HuH-7.5 (cell line): ENCODE data around the gene EPS15.
"Not testable (repeated sequence)": the region's sequence is repeated elsewhere in the genome, so short reads cannot be mapped to it uniquely, and the experiment has no call there.

Experiments
- DNase-seq: peaks from one replicate; pipeline ENCODE4 v3.0.0; 2011; ENCODE audit warnings: low spot score

EPS15 gene

GRCh38 chr1:51423073-51423821, 95.8 kb downstream of the EPS15 start:
- no peak for DNase-seq

DNA sequence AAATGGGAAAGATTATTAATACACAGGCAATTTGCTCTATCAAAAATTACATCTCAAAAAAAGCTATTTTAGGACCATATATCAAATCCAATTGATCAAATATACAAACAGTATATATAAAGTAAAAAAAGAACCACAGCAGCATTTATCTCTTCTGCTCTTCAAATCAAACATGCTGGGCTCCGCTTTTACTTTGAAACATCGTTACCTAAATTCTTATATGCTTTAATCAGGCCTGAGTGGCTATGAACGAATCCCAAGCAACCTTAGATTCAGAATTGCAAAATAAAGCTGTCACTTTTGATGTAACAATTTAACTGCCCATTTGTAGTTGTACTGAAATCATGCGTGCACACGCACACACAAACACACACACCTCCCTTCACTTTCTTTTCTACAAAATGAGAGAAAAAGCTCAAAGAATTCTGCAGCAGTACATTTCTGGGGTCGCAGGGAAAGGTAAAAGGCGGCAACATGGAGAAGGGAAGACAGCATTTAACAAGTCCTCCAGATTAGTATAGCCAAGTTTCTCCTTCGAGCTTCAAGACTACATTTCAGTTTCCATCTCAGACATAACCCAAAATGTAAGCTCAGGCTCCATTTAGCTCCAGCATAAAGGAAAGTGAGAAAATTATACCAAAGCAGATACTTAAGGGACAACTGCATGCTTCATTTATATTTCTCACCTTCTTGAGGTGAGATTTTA, 96.5 kb downstream of the EPS15 start:
- no peak for DNase-seq

DNA sequence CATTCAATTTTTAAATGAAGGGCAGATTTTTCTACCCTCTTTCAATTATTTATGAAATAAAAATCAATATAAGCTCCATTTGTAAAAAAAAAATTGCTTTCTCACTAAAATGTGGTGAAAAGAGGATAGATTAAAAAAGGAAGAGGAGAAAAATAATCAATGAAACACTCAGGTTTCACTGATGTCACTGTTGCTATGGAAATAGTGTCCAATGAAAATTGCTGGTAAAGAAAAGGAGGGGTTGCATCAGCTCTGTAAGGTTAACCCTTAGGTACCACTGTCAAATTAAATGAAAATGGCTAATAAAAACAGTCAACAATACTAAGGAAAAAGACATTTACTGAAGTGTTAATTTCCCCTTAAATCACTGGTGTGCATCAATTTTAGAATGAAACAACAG, 97.1 kb downstream of the EPS15 start:
- no peak for DNase-seq

DNA sequence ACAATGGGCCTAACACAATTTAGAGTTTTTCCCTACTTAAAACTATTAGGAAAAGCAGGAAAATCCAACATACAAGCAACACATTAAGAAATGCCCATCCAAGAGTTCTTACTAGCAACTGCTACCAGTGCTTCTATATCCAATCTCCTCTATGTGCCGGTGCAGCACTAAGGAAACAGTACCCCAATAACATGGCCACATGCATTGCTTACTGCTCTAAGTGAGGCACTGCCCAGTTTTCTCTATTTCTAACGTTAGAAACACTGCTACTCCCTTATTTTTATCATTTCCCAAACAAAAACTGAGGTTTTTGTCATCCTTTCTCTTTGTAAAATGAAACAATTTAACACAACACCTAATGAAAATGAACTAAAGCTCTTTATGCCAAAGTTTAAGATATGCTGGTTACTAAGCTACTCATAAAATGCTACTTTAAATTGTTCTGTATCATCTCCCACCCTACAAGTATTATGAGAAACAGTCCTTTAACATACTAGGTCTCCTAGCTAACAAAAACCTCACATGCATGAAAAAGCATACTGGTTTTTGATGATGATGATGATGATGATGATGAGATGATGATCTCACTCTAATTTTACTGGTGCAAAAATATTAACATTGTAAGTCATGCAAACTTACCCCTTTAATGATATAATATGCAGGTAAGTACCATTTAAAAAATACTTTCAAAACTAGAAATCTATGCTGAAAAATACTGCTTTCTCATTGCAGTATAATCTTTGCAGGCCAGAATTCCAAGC, 98.0 kb downstream of the EPS15 start:
- DNase-seq: no peak

GRCh38 chr1:51418384-51418959, 100.6 kb downstream of the EPS15 start:
- no peak for DNase-seq

DNA sequence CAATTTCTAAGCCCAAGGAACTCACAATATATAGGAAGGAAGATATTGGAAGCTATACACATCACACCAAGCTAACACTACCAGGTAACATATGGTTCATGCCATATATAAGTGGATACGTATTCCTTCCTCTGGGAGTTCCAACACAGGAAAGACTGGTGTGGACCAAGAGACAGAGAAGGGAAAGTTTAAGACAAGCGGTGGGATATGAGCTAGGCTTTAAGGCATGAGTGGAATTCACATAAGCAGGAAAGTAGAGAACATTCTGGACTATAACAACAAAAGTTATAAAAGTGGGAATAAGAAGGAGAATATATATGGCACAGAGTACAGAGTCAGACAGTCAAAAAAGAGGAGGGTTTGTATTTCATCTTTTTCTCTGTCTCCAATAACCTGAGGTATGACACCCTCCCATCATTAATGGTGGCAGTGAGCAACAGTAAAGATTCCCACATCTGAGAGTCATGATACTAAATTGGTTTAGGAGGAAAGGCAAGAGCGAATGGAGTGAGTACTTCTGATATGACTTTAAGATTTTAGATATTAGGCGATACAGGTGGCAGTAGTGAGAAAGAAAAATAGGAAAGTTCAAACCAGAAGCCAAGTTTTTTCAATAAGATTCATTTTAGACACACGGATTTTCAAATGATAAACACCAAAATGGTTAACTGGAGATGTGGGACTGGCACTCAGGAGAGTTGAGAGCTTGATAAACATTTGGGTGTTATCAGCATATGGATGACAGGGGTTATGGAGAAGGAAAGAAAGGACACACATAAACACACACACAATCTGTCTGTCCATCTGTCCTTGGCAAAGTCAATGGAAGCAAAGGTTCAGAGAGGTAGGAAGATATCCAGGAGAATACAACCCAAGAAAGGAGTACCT, 101.3 kb downstream of the EPS15 start:
- no peak for DNase-seq

GRCh38 chr1:51416910-51417309, 102.2 kb downstream of the EPS15 start:
- no peak for DNase-seq

GRCh38 chr1:51415963-51416362, 103.1 kb downstream of the EPS15 start:
- DNase-seq: no peak

GRCh38 chr1:51414811-51415210, 104.3 kb downstream of the EPS15 start:
- DNase-seq: no peak

DNA sequence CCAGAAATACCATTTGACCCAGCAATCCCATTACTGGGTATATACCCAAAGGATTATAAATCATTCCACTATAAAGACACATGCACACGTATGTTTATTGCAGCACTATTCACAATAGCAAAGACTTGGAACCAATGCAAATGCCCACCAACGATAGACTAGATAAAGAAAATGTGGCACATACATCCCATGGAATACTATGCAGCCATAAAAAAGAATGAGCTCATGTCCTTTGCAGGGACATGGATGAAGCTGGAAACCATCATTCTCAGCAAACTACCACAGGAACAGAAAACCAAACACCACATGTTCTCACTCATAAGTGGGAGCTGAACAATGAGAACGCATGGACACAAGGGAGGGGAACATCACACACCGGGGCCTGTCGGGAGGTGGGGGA, 107.2 kb downstream of the EPS15 start:
- DNase-seq: not testable (repeated sequence)

- no peak for DNase-seq
Observed at GRCh38 chr1:51410568-51411460, 108.3 kb downstream of the EPS15 start.

DNA sequence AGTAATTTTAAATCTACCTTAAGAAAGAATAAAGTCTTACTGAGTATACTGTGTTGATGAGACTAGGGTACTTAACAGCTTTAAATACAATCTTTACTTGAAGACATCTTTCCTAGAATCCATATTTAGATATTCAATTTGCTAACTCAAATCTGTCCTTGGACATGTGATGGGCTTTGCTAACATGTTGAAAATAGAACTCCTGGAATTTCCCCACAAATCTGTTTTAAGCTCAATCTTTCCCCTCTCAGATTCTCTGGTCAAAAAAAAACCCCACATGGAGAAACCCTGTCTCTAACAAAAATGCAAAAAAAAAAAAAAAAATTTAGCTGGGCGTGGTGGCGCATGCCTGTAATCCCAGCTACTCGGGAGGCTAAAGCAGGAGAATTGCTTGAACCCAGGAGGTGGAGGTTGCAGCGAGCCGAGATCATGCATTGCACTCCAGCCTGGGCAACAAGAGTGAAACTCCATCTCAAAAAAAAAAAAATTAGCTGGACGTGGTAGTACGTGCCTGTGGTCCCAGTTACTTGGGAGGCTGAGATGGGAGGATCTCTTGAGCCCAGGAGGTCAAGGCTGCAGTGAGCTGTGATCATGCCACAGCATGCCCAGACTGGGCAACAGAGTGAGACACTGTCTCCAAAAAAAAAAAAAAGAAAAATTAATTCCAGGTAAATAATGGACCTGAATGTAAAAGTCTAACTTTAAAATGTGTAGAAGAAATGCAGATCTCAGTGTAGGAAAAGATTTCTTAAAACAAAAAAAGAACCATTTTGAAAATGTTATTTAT, 109.1 kb downstream of the EPS15 start:
- DNase-seq: not testable (repeated sequence)

GRCh38 chr1:51392241-51392640, 126.8 kb downstream of the EPS15 start:
- DNase-seq: no peak

DNA sequence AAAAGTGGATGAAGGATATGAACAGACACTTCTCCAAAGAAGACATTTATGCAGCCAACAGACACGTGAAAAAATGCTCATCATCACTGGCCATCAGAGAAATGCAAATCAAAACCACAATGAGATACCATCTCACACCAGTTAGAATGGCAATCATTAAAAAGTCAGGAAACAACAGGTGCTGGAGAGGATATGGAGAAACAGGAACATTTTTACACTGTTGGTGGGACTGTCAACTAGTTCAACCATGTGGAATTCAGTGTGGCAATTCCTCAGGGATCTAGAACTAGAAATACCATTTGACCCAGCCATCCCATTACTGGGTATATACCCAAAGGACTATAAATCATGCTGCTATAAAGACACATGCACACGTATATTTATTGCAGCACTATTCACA, 128.4 kb downstream of the EPS15 start:
- DNase-seq: not testable (repeated sequence)

DNA sequence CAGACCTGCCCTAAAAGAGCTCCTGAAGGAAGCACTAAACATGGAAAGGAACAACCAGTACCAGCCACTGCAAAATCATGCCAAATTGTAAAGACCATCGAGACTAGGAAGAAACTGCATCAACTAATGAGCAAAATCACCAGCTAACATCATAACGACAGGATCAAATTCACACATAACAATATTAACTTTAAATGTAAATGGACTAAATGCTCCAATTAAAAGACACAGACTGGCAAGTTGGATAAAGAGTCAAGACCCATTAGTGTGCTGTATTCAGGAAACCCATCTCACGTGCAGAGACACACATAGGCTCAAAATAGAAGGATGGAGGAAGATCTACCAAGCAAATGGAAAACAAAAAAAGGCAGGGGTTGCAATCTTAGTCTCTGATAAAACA, 131.8 kb downstream of the EPS15 start:
- DNase-seq: not testable (repeated sequence)

DNA sequence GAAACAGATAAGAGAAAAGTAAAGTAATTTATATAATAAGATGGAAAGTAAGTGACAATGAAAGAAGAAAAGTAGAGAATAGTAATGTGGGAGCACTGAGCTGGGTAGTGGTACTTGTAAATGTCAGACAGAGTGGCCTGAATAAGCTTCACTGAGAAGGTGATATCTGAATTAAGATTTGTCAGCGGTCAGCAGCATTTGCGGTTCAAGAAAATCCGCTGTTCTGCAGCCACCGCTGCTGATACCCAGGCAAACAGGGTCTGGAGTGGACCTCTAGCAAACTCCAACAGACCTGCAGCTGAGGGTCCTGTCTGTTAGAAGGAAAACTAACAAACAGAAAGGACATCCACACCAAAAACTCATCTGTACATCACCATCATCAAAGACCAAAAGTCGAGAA, 132.8 kb downstream of the EPS15 start:
- not testable (repeated sequence) for DNase-seq

- DNase-seq: no peak
Observed at GRCh38 chr1:51385776-51386175, 133.3 kb downstream of the EPS15 start.

GRCh38 chr1:51381964-51382363, 137.1 kb downstream of the EPS15 start:
- DNase-seq: no peak

- no peak for DNase-seq
Observed at GRCh38 chr1:51380936-51381335, 138.1 kb downstream of the EPS15 start.

DNA sequence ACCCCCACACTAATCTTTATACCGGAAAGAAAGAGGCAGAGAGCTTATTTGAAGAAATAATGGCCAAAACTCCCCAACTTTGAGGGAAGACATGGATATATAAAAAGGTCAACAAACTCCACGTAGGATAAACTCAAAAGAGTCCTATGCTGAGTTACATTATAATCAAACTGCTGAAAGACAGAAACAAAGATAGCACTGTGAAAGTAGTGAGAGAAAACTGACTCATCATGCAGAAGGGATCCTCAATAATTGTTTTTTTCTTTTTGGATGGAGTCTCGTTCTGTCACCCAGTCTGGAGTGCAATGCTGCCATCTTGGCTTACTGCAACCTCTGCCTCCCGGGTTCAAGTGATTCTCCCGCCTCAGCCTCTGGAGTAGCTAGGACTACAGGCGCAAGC, 140.2 kb downstream of the EPS15 start:
- DNase-seq: no peak
